ENCODE measurements around the gene TAGLN3.
A peak's percentile ranks its signal among the peaks of the same experiment; 100 is the strongest.

TAGLN3 gene

DNA sequence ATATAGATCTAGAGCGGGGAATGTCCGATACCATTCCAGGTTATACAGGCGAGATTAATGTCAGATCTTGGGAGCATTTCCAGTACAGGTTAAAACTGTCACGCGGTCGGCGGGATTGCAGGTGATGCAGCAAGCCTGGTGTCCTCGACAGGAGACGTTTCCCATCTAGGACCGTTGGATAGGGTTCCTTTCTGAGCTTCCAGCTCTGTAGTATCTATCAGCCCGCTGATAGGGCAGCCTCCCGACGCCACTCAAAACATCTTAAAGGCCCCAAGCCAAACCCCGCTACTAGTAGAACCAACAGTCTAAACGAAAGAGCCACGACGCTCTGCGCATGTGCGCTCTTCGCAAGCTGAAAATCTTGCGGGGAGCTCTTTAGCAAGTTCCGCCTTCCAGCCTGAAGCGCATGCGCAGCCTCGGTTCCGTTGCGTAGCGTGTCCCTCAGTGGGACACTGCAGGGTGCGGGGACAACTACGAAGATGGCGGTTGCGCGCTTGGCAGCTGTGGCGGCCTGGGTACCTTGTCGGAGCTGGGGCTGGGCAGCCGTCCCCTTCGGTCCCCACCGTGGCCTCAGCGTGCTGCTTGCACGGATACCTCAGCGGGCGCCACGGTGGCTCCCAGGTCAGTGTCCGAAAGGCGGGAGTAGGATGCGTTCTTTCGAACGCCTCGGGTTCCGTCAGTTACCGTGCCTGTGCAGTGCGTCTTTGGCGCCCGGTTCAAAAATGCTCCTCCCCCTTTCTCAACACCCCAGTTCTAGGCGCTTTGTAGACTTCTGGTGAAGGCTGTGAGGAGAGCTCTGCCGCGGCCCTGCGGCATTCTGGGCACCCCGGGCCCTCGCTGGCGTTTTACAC, 19.9 kb upstream of the TAGLN3 start, which contains the start of gene ABHD10:
ABHD10 (plus strand) TSS at position 444 of the 851 bp plus-strand sequence; CDS start at position 480, 36 bp downstream.
- DNase-seq (ENCODE audit: low spot score): peak; percentile 95

DNA sequence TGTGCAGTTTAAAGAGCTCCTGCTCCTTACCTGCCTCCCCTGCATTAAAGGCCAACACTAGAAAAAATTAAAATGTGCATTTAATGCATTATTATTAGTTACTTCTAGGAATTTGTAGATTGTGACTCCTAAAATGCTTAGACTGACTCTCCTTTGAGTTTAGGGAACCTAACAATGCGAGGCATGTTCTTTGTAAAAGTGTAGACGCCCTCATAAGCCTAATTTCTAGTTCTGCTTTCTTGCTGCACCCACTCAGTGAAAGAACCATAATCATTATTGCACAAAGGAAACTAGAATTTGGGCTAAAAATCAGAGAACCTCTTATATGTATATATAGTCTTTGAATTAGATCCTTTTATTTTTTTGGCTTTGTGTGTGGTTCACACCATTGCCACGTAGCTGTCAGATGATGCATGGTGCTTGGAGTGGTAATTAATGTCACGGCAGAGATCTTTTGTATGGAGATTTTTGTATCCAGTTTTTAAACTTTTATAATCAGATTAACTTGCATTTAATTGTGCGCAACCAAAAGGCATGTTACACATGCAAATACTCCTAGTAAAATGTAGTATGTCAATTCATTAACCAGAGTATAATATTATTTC, 19.2 kb upstream of the TAGLN3 start:
- DNase-seq (ENCODE audit: low spot score): no peak

DNA sequence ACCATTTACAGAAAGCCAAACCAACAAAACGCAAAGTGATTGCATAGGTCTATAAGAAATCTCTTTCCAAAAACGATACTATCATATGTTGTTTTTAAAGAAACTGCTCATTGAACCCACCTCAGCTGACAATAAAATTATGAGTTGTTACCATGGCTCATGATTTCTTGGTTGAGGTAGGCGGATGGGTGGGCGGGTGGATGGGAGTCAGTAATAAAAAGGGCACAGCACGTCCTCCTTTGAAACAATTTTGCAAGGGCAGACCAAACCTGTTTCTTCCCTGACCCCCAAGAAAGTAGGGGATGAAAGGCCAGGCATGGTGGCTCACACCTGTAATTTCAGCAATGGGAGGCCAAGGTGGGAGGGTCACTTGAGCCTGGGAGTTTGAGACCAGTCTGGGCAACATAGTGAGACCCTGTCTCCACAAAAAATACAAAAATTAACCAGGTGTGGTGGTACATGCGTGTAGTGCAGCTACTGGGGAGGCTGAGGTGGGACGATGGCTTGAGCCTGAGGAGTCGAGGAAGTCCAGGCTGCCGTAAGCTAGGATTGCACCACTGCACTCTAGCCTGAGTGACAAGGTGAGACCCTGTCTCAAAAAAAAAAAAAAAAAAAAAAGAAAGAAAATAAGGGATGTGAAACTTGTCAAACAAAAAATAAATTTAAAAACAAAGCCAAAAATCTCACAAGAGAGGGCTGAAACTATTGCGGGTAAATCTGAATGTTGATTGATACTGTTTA, 17.8 kb upstream of the TAGLN3 start:
- DNase-seq (ENCODE audit: low spot score): no peak

DNA sequence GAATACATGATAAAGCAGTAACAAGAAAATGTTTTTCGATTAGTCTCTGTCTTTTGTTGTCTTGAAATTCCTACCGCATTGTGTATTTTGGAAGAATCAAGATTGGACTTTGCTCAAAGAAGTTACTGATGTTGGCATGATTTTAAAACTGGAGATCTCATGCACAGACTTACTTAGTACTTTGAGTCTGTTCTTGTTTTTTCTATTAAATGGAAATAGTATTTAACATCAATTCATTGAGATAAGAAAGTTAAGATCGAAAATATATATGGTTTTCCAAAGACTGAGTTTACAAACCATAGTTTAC, 17.3 kb upstream of the TAGLN3 start:
- no peak for DNase-seq (ENCODE audit: low spot score)

DNA sequence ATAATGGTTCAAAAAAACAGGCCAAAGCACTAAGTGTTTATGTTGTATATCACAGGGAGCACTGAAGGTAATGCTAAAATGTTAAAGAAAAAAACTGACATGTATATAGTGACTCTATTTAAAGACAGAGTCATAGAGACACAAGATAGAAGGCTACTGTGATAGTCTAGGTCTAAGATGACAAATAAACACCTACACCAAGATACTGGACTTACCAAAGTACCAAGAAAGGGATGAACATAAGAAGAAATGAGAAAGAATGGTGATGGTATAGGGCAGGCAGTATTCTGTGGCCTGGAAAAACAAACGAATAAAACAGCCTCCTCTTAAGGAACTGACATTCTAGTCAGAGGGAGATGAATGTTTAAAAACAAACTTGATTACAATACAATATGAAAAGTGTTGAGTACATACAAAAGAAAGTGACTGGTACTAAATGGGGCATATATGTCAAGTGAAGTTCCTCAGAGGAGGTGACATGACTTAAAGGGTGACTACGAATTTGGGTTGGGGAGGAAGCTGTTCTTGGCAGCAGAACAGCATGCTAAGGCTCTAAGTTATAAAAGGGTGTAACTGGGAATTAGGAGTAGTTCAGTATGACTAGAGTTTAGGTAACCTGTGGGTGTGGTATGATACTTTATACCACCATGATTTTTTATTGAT, 14.0 kb upstream of the TAGLN3 start:
- no peak for DNase-seq (ENCODE audit: low spot score)

DNA sequence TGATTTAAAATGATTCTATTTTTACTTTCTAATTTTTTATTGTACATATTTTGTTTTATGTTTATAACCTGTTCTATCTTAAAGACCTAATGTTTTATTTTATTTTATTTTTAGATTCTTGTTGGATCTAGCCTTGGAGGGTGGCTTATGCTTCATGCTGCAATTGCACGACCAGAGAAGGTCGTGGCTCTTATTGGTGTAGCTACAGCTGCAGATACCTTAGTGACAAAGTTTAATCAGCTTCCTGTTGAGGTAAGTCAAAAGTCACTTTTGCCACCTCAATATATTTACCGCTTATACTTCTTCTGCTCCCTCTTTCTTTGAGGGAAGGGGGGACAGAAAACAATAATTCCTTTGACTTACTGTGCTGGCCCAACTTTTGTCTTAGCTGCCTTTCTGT, 11.9 kb upstream of the TAGLN3 start:
- DNase-seq (ENCODE audit: low spot score): no peak

DNA sequence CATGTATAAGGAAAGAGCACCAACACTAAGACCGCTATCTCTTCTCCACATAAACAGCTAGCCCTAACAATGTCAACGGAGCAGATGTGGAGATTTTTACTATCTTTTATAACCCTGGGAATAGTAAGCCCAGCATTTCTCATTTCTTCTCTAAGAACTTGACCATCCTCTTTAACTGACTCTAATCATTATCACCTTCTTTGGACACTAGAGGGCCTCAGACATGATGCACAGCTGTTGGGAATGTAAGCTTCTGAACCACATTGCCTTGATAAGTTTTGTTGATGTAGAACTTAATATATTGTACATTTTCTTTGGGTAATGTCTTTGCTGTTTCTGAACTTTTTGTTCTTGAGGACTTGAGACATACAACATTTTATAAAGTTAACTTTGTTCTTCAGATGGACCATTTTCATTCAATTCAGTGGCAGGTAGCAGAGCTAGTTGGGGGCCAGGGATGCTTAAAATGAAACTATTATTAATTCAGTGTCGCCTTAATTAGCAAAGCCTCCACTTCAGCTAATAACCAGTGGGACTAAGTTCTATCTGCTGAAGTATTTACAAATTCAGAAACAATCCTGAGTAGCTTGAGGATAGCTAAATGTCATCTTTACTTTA, 9.6 kb upstream of the TAGLN3 start:
- DNase-seq (ENCODE audit: low spot score): no peak

DNA sequence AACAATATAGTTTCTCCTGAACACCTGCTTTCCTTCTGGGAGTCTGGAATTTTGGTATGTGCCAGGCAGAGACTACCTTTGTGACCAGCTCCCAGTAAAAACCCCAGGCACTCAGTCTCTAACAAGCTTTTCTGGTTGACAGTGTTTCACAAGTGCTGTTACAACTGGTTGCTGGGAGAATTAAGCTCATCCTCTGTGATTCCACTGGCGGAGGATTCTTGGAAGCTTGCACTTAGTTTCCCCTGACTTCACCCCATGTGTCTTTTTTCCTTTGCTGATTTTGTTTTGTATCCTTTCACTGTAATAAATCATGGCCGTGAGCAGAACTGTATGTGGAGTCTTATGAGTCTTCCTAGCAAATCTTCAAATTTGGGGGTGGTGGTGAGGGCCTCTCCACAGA, 5.7 kb upstream of the TAGLN3 start:
- DNase-seq (ENCODE audit: low spot score): no peak

DNA sequence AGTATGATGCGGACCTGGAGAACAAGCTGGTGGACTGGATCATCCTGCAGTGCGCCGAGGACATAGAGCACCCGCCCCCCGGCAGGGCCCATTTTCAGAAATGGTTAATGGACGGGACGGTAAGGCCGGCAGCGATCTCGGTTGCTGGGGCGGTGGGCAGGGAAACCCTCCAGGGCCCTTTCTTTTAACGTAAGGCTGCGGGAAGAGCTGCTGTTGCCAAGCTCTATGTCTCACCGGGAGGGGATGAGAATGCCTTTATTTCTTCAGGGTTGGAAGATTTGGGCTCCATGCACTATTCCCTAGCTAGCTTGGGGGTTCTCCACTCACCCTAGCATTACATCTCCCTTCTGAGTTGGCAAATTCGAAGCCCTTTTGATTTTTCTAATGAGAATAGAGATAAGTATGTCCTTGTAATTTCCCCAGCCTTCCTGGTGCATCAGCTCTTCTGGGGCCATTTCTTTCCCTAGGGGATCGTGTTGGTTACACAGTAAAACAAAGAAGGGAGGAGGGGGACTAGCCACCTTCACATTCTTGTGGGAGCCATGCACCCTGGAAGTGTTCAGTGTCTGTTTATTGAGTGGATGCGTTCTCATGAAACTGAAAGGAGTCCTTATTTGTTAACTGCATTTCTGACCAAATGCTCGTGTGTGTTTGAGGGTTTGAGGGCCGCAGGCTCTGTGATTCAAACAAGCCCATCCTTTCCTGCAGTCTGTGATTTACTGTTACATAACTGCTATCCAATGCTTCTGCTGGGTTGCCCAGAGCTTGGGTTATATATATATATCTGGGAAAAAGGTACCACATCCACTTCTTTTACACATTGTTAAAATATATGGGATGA, 982 bp downstream of the TAGLN3 start:
- no peak for DNase-seq (ENCODE audit: low spot score)

DNA sequence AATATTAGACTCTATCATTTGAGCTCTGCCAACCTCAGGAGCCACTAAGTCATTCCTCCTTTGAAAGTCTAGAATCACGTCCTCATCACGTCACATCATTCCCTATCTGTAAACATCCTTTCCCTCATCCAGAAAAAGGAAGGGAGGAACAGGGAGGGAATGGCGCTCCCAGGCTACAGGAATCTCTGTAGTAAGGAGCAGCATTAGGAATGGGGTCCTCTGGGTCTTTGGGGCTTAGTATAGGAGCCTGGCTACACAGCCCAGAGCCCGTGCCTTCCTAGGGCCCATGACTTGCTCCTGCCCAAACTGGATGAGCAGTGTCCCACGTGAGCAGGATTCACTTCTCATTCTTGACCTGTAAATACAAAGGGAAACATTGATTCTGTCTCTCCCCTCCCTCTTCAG, 1.6 kb downstream of the TAGLN3 start:
- DNase-seq (ENCODE audit: low spot score): no peak

DNA sequence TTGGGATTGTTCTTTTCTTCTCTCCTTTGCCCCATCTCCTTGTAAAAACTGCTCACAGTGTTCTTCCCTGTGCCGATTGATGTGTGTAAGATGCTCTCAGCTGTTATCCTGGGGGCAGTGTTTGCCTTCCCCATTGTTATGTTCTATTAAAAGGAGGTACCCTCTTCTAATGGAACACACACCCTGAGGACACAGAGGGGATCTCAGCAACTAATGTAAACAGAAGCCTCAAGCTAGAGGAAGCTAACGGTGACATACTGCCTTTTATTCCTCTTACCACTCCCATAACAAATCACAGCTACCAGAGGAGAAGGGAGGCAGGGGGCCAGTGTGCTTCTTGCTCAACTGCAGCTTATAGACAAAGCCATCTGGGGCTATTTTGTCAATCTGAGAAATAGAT, 2.2 kb downstream of the TAGLN3 start:
- no peak for DNase-seq (ENCODE audit: low spot score)

DNA sequence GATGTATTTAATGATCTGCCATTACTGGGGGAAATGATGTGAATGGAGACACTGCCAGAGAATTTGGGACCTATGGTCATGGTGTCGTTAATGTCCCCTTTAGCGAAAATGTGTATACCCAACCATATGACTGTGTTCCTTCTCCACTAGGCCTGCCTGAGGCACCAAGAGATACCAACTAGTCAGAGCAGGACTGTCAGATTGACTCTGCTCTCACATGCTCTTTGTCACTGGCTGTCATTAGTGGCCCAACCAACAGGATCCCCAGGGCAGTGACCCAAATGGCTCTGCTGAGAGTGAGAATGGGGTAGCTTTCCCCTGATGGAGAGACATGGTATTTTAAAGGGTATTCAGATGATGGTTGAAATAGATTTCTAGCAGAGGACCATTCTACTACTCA, 2.8 kb downstream of the TAGLN3 start:
- no peak for DNase-seq (ENCODE audit: low spot score)

DNA sequence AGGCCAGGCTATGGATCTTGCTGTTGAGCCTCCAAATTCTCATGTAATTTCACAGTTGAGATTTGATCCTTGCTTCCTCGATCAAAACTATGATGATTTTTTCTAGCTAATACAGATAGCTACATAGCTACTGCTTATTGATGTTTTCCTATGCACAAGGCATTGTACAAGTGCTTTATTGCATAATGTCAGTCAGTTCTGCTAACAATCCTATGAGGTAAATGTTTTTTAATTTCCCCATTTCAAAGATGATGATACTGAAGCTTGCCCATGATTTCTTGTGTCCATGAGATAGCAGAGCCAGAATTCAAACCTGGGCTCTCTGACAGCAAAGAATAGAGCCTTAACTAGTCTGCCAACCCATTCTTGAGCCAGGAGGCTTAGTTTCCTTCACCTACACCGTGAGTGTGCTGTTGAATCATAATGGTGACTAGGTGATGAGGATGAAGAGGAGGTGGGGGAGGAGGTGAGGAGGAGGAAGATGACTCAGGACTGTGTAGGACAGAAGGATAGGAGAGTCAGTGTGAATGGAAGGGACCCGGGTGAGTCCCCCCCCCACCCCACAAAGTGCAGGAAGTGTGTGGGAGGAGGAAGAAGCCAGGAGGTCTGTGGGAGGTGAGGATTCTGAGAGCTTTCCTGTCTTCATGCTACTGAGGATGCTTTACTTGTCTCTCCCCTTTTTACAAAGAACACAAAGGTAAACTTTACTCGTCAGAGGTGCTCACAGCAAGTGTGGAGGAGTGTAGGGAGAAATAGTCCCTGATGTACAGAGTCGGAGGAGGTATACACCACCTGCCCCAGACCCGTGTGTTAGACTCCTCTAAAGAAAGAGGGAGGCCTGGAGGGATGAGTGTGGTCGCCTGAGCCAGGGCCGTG, 3.6 kb downstream of the TAGLN3 start:
- no peak for DNase-seq (ENCODE audit: low spot score)

DNA sequence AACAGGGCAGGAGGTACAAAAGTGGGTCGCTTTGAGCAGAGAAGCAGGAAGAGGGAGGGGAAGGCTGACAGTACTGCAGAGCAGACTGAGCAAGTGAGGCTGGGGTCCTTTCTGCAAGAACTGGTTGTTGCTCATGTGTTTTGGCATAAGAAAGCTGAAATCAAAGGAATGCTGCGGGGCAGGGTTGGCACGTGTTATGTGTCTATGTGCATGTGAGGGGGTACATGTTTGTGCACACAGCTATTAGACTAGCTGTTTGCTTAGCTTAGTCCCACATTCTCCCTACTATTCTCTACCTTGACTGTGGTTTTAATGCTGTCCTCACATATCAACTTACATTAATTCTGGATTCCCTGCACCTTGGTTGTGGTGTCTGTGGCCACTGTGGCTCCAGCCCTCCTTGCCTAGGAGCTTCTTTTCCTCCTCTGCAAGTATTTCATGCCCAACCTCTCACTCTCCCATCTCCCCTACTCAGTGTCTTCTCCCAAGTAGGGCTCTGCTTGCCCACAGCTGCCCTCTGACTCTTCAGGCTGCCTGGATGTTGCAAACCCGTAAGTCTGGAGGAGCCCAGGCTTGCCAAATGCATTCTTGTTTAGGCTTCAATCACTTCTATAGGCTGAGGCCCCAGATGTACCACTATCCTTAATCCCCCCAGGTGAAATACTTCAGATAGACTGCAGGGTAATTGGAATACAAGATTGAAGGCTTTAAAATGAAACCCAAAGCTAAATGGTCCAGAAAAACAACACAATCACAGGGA, 4.8 kb downstream of the TAGLN3 start:
- no peak for DNase-seq (ENCODE audit: low spot score)

DNA sequence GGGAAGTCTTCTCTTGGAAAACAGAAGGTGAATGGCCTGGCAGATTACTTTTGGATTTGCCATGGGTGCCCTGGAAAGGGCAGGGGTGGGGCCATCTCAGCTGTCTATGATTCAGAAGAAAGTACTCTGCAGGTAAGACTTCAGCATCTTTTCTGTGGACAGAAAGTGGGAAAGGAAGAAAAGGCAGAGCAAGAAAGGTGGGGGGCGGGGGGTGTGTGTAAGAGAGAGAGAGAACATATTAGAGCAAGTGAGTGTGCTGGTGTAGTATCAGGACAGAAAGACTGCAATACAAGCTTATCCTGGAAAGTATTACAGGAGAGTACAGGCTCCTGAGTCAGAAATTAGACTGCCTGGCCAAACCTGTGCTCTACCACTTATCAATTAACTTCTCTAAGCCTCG, 5.5 kb downstream of the TAGLN3 start:
- no peak for DNase-seq (ENCODE audit: low spot score)

DNA sequence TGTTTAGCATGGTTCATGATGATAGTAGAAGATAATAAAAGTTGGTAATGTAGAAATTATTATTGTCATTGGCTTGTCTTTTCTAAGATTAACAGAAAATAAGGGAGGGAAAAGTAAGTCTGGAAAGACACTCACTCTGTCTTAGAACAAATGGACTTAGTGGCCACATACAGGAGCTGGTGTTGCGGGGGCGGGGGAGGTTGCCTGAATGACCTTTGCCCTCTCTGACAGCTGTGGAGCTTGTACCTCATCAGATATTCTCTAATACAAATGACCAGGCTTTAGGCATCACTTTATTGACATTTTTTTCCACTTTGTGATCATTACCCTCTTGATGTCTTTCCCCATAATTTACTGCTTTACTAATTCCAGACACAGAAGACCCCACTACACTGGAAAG, 5.9 kb downstream of the TAGLN3 start:
- DNase-seq (ENCODE audit: low spot score): no peak

DNA sequence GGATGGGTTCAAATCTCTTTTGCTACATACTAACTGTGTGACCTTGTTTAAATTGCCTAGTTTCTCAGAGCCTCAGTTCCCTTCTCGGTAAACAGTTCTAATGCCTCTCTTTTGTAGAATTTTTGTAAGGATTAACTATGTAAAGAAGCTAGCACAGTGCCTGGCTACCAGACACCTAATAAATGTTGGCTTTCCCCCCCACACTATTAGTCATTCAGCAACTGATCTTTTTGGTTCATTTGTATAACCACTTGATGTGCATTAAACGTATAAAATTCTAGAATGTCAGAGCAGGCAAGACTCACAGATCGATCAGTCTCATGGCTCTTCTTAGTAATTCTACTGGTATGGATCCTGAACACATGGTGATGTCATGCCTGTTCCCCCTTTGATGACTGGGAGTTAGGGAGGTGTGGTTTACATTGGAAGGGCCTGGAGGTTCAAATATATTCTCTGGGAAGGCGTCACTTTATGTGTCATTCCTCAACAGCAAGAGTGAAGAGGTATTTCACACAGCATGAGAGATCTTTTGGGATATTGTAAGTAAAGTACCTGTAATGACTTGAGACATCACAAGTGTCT, 6.5 kb downstream of the TAGLN3 start:
- no peak for DNase-seq (ENCODE audit: low spot score)

DNA sequence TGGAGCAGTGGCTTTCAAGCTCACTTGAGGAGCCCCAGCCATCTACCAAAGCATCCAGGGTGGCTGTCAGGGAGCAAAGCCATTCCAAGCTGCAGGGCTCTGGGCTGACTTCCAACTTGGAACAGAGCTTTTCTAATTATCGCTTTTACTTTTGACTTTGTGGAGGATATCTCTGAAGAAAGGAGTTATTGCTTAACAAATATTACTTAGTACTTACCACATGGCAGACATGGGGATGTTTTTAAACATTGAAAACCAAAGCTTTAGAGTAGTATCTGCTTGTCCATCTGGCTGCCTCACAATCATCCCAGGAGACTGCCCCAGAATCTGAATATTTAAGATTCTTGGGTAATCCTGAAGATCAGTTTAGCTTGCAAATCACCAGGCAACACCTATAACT, 8.9 kb downstream of the TAGLN3 start:
- no peak for DNase-seq (ENCODE audit: low spot score)

DNA sequence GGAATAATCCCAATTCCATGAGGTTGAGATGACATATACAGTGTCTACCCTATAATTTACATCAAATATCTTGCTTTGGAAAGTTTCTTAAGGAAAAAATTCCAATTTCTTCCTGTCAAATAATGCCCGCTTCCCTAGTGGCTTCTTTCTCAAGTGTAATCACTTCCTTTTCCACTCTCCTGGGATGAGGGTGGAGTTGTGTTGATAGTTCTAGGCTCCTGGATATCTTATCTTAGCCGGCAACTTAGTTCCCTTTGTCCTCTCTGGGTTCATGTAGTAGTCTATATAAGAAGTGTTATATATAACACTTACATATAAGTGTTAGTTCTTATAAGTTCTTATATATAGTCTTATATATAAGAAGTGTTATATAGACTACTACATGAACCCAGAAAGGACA, 10.9 kb downstream of the TAGLN3 start:
- no peak for DNase-seq (ENCODE audit: low spot score)

Data from left forelimb (tissue), 1 donor.